Endothelial cell of umbilical vein (primary cell): Measurements from ENCODE around the gene SLC26A8. TPM values are rescaled to one million over a fixed set of nuclear protein-coding genes. Genes with fewer than 3 reads are reported as not detected.

ENCODE experiments used
- BruUV-seq: library from RNA; stranded (reverse); fragments of 400-500 nt; replicated peaks from 2 replicates; lab custom pipeline; 2021; lab: Mats Ljungman, UMichigan
- CTCF ChIA-PET: fragments of 300-600, 350-600 bp; sonication (Branson Sonifier 250); formaldehyde crosslinking; loops from one replicate; lab custom pipeline; 2021; ENCODE audit warnings: antibody characterized with exemption, inconsistent platforms; lab: Charles Lee
- POLR2A ChIA-PET: fragments of 300-600, 350-600 bp; sonication (Branson Sonifier 250); formaldehyde crosslinking; loops from one replicate; lab custom pipeline; 2021; ENCODE audit warnings: antibody characterized with exemption, inconsistent platforms; lab: Charles Lee
- DNase-seq: peaks from one replicate; pipeline ENCODE4 v3.0.0-alpha.2; 2011; ENCODE audit warnings: low read depth, low spot score
- FAIRE-seq: peaks from 2 replicates; lab custom pipeline; 2011; peaks lifted over from hg19 to GRCh38; lab: Jason Lieb, UNC
- H2AFZ ChIP-seq: 2 replicates; pipeline ENCODE4 v1.6.0; 2012; ENCODE audit warnings: low read depth, low read length, control low read depth, inconsistent platforms
- H3K27ac ChIP-seq: 2 replicates; pipeline ENCODE4 v1.5.1; 2011; ENCODE audit warnings: low read depth, mild to moderate bottlenecking, control low read depth, low read length, moderate library complexity; ENCODE audit not compliant: insufficient read depth
- H3K27me3 ChIP-seq, 2 experiments: 2 replicates each; pipeline versions ENCODE4 v1.6.0 to v1.6.1; 2011; ENCODE audit warnings: low read length in 2 of 2, mixed read lengths in 1 of 2; ENCODE audit not compliant: control insufficient read depth in 2 of 2, insufficient read depth in 2 of 2
- H3K36me3 ChIP-seq, 2 experiments: 2 replicates in 1 of 2; 3 replicates in 1 of 2; pipeline ENCODE4 v1.5.1; 2011; ENCODE audit warnings: low read length in 2 of 2, mild to moderate bottlenecking in 1 of 2, moderate library complexity in 1 of 2; ENCODE audit not compliant: control insufficient read depth in 2 of 2, insufficient read depth in 2 of 2; ENCODE audit errors: extremely low read depth in 1 of 2
- H3K4me1 ChIP-seq: 3 replicates; pipeline ENCODE4 v1.5.1; 2011; ENCODE audit warnings: mild to moderate bottlenecking, low read length; ENCODE audit not compliant: control insufficient read depth, insufficient read depth; ENCODE audit errors: extremely low read depth
- H3K4me2 ChIP-seq: 2 replicates; pipeline ENCODE4 v1.6.1; 2011; ENCODE audit warnings: low read length, control low read depth, mixed read lengths; ENCODE audit not compliant: insufficient read depth
- H3K4me3 ChIP-seq, 3 experiments: fragments of 200-600 bp in 1 of 3; sonication (generic), shearing (Covaris generic) in 1 of 3; replicated peaks in 1 of 3; 2 replicates each; pipeline ENCODE4 v1.5.1; 2011 to 2016; ENCODE audit warnings: control low read depth in 3 of 3, low read length in 3 of 3, mild to moderate bottlenecking in 2 of 3, inconsistent platforms in 1 of 3, low read depth in 1 of 3, moderate library complexity in 1 of 3; ENCODE audit not compliant: insufficient read depth in 1 of 3
- H3K79me2 ChIP-seq: 2 replicates; pipeline ENCODE4 v1.6.0; 2012; ENCODE audit warnings: low read length, inconsistent platforms; ENCODE audit not compliant: control insufficient read depth, insufficient read depth
- H3K9ac ChIP-seq: replicated peaks from 2 replicates; pipeline ENCODE3; 2011; ENCODE audit warnings: low read length, control low read depth; ENCODE audit not compliant: insufficient read depth; ENCODE audit errors: extremely low read depth
- H3K9me1 ChIP-seq: replicated peaks from 3 replicates; pipeline ENCODE4 v1.6.0; 2011; ENCODE audit warnings: mild to moderate bottlenecking, low read length; ENCODE audit not compliant: control insufficient read depth, insufficient read depth; ENCODE audit errors: extremely low read depth
- H3K9me3 ChIP-seq: replicated peaks from 2 replicates; pipeline ENCODE4 v1.5.1; 2012; ENCODE audit warnings: low read length, inconsistent platforms; ENCODE audit not compliant: control insufficient read depth, insufficient read depth
- H4K20me1 ChIP-seq: replicated peaks from 2 replicates; pipeline ENCODE3; 2011; ENCODE audit warnings: mild to moderate bottlenecking, low read length; ENCODE audit not compliant: control insufficient read depth, insufficient read depth; ENCODE audit errors: extremely low read depth
- FOS ChIP-seq: IDR thresholded peaks from 2 replicates; pipeline ENCODE4 v1.6.1; 2011; ENCODE audit warnings: mild to moderate bottlenecking, low read length, moderate library complexity, borderline replicate concordance; ENCODE audit not compliant: insufficient read depth
- GATA2 ChIP-seq: IDR thresholded peaks from 2 replicates; pipeline ENCODE4 v1.7.0; 2011; ENCODE audit warnings: low read depth, mild to moderate bottlenecking, moderate library complexity, mixed read lengths, low read length; ENCODE audit not compliant: insufficient read length, insufficient read depth
- MAX ChIP-seq: IDR thresholded peaks from 2 replicates; pipeline ENCODE4 v1.6.1; 2011; ENCODE audit not compliant: insufficient read depth, insufficient read length
- dilution Hi-C: fragments of 300-500 bp; cut with MboI; formaldehyde crosslinking; loops from one replicate; pipeline ENCODE4 v1.15.0; 2019; ENCODE audit warnings: low sequenced_read_pairs; ENCODE audit not compliant: extremely low pct_ligation_motif_present
- intact Hi-C: fragments of 100-400 bp; cut with micrococcal nuclease; formaldehyde crosslinking; loops from one replicate; pipeline ENCODE4 v1.10.0; 2022
- polyA plus RNA-seq, 4 experiments: library from polyadenylated mRNA; depleted of rRNA in 3 of 4; stranded (reverse) in 3 of 4; unstranded in 1 of 4; fragments of >200 nt; gene quantifications; 2 replicates each; pipeline versions ENCODE4 v1.2.1 to v1.2.3, GENCODE V29; 2011 to 2012; ENCODE audit warnings: missing spikeins in 1 of 4
- total RNA-seq: library from RNA; stranded (reverse); gene quantifications from 2 replicates; pipeline ENCODE4 v1.2.3, GENCODE V29; 2021

The SLC26A8 gene
- total and polyA plus RNA-seq, 2 donors (not counting 3 experiments of a cell fraction or from before 2014, with no cell fraction given) = 0.01 TPM; not detected in 1

GRCh38 chr6:36068012-36068392, 43.6 kb upstream of the SLC26A8 start:
- H4K20me1 ChIP-seq = peaks cover 7% of the 10 kb centered on the region
- dilution Hi-C loops (no loop called here), intact Hi-C loops (no loop called here)
- H3K27me3 ChIP-seq = no peaks in the 10 kb centered on the region
- no peaks in the 10 kb centered on the region for H3K9me3 ChIP-seq
- no peak overlapping the region for H3K9ac ChIP-seq
- no peak overlapping the region for H3K27ac ChIP-seq
- no peak overlapping the region for H2AFZ ChIP-seq
- BruUV-seq = no TSS peak
- H3K4me2 ChIP-seq = no peak overlapping the region
- POLR2A ChIA-PET = no interaction called here
- DNase-seq (no peak), FAIRE-seq (no peak)
- peaks cover 4% of the 10 kb centered on the region for H3K4me1 ChIP-seq
- CTCF ChIA-PET = interaction anchor here (0.7 to 3.0 kb wide), 3 partner anchors 9 to 16 kb away, joined by 3 to 9 read pairs (median 4); no protein-coding TSS in a partner anchor
- H3K79me2 ChIP-seq = peaks cover 87% of the 10 kb centered on the region
- no peak for TF ChIP-seq MAX
- H3K36me3 ChIP-seq = no peaks in the 10 kb centered on the region
- H3K4me3 ChIP-seq = no peak overlapping the region
- no peaks in the 10 kb centered on the region for H3K9me1 ChIP-seq

GRCh38 chr6:36067374-36068011, 43.1 kb upstream of the SLC26A8 start:
- H4K20me1 ChIP-seq = peaks cover 7% of the 10 kb centered on the region
- no peak overlapping the region for H3K27ac ChIP-seq
- peaks cover 91% of the 10 kb centered on the region for H3K79me2 ChIP-seq
- ChIA-PET POLR2A (no interaction called here), CTCF (interaction anchor here (0.7 to 3.0 kb wide), 4 partner anchors 9 to 39 kb away, joined by 3 to 9 read pairs (median 4); no protein-coding TSS in a partner anchor)
- no peak overlapping the region for H3K4me2 ChIP-seq
- no peaks in the 10 kb centered on the region for H3K9me3 ChIP-seq
- H2AFZ ChIP-seq = no peak overlapping the region
- dilution Hi-C loops = no loop called here
- no peaks in the 10 kb centered on the region for H3K36me3 ChIP-seq
- H3K4me3 ChIP-seq = no peak overlapping the region
- TF ChIP-seq GATA2 (peak; percentile 25), FOS (no peak)
- FAIRE-seq = no peak
- no peak overlapping the region for H3K9ac ChIP-seq
- BruUV-seq = no TSS peak
- intact Hi-C loops = no loop called here
- peak; percentile 30 for DNase-seq
- H3K4me1 ChIP-seq = peaks cover 4% of the 10 kb centered on the region
- no peaks in the 10 kb centered on the region for H3K9me1 ChIP-seq
- H3K27me3 ChIP-seq = no peaks in the 10 kb centered on the region
